ENCODE measurements around the gene LHX6. TPM values are rescaled to one million over a fixed set of nuclear protein-coding genes. Genes with fewer than 3 reads are reported as not detected.

The LHX6 gene
- total RNA-seq, 1 donor from 2014 or later = 0.34 TPM

- TF ChIP-seq CTCF (IDR thresholded peaks at IDR 0.05; ENCODE audit: insufficient read depth, low read depth, low read length) = no peak
- TF ChIP-seq EZH2 (IDR thresholded peaks at IDR 0.05; ENCODE audit: insufficient read depth, low read length) = no peak
- peak overlapping the region; percentile 65 for H3K4me3 Mint-ChIP-seq (ENCODE audit: unreplicated experiment)
- Histone ChIP-seq H3K79me2 (ENCODE audit: insufficient read depth, low read length) (no peaks in the 10 kb centered on the region), H3K4me1 (ENCODE audit: insufficient read depth, low read length) (no peaks in the 10 kb centered on the region), H4K20me1 (ENCODE audit: insufficient read depth, low read length) (no peaks in the 10 kb centered on the region), H3K9ac (ENCODE audit: low read length) (no peak overlapping the region), H3K27me3 (ENCODE audit: insufficient read depth, low read length) (peaks cover 70% of the 10 kb centered on the region), H3K9me3 (ENCODE audit: insufficient read depth, low read depth, low read length) (peaks cover 3% of the 10 kb centered on the region), H3K4me3 (ENCODE audit: insufficient read depth, low read depth, low read length) (no peak overlapping the region), H2AFZ (ENCODE audit: low read depth, low read length) (no peak overlapping the region), H3K4me2 (ENCODE audit: low read length) (no peak overlapping the region), H3K27ac (ENCODE audit: low read depth, low read length) (no peak overlapping the region), H3K36me3 (ENCODE audit: insufficient read depth, low read length) (no peaks in the 10 kb centered on the region)
- H3K27me3 Mint-ChIP-seq (ENCODE audit: low read depth, unreplicated experiment) = peaks cover 75% of the 10 kb centered on the region
- peaks cover 12% of the 10 kb centered on the region for H3K9me3 Mint-ChIP-seq (ENCODE audit: unreplicated experiment)
- no peak overlapping the region for H3K27ac Mint-ChIP-seq (ENCODE audit: unreplicated experiment)
- H3K36me3 Mint-ChIP-seq (ENCODE audit: low read depth, unreplicated experiment) = peaks cover 2% of the 10 kb centered on the region
- no peak for DNase-seq (ENCODE audit: low read depth)
- H3K4me1 Mint-ChIP-seq (ENCODE audit: low read depth, unreplicated experiment) = peaks cover 2% of the 10 kb centered on the region
- no peak for FAIRE-seq
Observed at GRCh38 chr9:122212473-122213004, 16.2 kb downstream of the LHX6 start.

DNA sequence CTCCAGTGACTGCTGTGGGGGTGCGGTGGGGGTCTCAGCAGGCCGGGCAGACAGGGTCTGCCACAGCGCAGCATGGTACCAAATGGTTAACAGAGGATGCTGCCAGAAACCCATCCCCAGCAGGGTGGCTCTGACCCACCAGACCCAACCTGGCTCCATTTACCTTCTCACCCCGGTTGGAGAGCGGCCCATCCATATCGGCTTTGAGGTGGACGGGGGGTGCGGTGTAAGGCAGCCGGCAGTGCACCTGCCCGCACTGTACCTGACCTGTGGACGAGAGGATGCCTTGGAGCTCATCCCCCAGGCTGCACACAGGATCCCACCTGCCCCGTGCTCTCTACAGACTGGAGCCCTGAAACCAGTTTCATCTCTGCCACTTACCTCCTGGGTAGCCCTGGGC is 19.3 kb downstream of the LHX6 start:
- Histone ChIP-seq H3K4me1 (ENCODE audit: insufficient read depth, low read length) (peaks cover 7% of the 10 kb centered on the region), H3K4me2 (ENCODE audit: low read length) (no peak overlapping the region), H3K4me3 (ENCODE audit: insufficient read depth, low read depth, low read length) (no peak overlapping the region), H3K27ac (ENCODE audit: low read depth, low read length) (no peak overlapping the region), H3K9ac (ENCODE audit: low read length) (no peak overlapping the region), H3K36me3 (ENCODE audit: insufficient read depth, low read length) (no peaks in the 10 kb centered on the region), H3K79me2 (ENCODE audit: insufficient read depth, low read length) (no peaks in the 10 kb centered on the region), H2AFZ (ENCODE audit: low read depth, low read length) (no peak overlapping the region), H4K20me1 (ENCODE audit: insufficient read depth, low read length) (no peaks in the 10 kb centered on the region), H3K27me3 (ENCODE audit: insufficient read depth, low read length) (peaks cover 39% of the 10 kb centered on the region), H3K9me3 (ENCODE audit: insufficient read depth, low read depth, low read length) (peaks cover 3% of the 10 kb centered on the region)
- DNase-seq (ENCODE audit: low read depth) = no peak
- FAIRE-seq = no peak
- Mint-ChIP-seq H3K27me3 (ENCODE audit: low read depth, unreplicated experiment) (peaks cover 66% of the 10 kb centered on the region), H3K9me3 (ENCODE audit: unreplicated experiment) (peaks cover 3% of the 10 kb centered on the region), H3K27ac (ENCODE audit: unreplicated experiment) (no peak overlapping the region), H3K4me1 (ENCODE audit: low read depth, unreplicated experiment) (peaks cover 14% of the 10 kb centered on the region), H3K36me3 (ENCODE audit: low read depth, unreplicated experiment) (peaks cover 2% of the 10 kb centered on the region), H3K4me3 (ENCODE audit: unreplicated experiment) (no peak overlapping the region)
- TF ChIP-seq CTCF (IDR thresholded peaks at IDR 0.05; ENCODE audit: insufficient read depth, low read depth, low read length) (no peak), EZH2 (IDR thresholded peaks at IDR 0.05; ENCODE audit: insufficient read depth, low read length) (no peak)

- no peak overlapping the region for H3K4me2 ChIP-seq (ENCODE audit: low read length)
- H3K9me3 ChIP-seq (ENCODE audit: insufficient read depth, low read depth, low read length) = no peaks in the 10 kb centered on the region
- no peak overlapping the region for H3K4me3 ChIP-seq (ENCODE audit: insufficient read depth, low read depth, low read length)
- peaks cover 2% of the 10 kb centered on the region for H3K36me3 Mint-ChIP-seq (ENCODE audit: low read depth, unreplicated experiment)
- peaks cover 7% of the 10 kb centered on the region for H3K4me1 ChIP-seq (ENCODE audit: insufficient read depth, low read length)
- FAIRE-seq (no peak), DNase-seq (ENCODE audit: low read depth) (no peak)
- no peak overlapping the region for H3K27ac ChIP-seq (ENCODE audit: low read depth, low read length)
- no peaks in the 10 kb centered on the region for H3K79me2 ChIP-seq (ENCODE audit: insufficient read depth, low read length)
- H3K9me3 Mint-ChIP-seq (ENCODE audit: unreplicated experiment) = no peaks in the 10 kb centered on the region
- no peak overlapping the region for H2AFZ ChIP-seq (ENCODE audit: low read depth, low read length)
- TF ChIP-seq CTCF (IDR thresholded peaks at IDR 0.05; ENCODE audit: insufficient read depth, low read depth, low read length) (no peak), EZH2 (IDR thresholded peaks at IDR 0.05; ENCODE audit: insufficient read depth, low read length) (no peak)
- no peaks in the 10 kb centered on the region for H4K20me1 ChIP-seq (ENCODE audit: insufficient read depth, low read length)
- no peak overlapping the region for H3K27ac Mint-ChIP-seq (ENCODE audit: unreplicated experiment)
- no peak overlapping the region for H3K4me3 Mint-ChIP-seq (ENCODE audit: unreplicated experiment)
- H3K9ac ChIP-seq (ENCODE audit: low read length) = no peak overlapping the region
- H3K4me1 Mint-ChIP-seq (ENCODE audit: low read depth, unreplicated experiment) = peaks cover 15% of the 10 kb centered on the region
- H3K27me3 ChIP-seq (ENCODE audit: insufficient read depth, low read length) = peaks cover 18% of the 10 kb centered on the region
- peaks cover 52% of the 10 kb centered on the region for H3K27me3 Mint-ChIP-seq (ENCODE audit: low read depth, unreplicated experiment)
- H3K36me3 ChIP-seq (ENCODE audit: insufficient read depth, low read length) = no peaks in the 10 kb centered on the region
Observed at GRCh38 chr9:122207096-122207495, 21.7 kb downstream of the LHX6 start.
